HG03558 (cell line): ENCODE results near the gene LBX1.

ENCODE experiments used
- ATAC-seq: cut with Tn5 transposase; IDR thresholded peaks from one replicate; pipeline ENCODE4 v1.9.1; 2021; ENCODE audit warnings: moderate number of reproducible peaks; ENCODE audit not compliant: unreplicated experiment; ENCODE audit errors: extremely low read depth

Gene LBX1, protein sequence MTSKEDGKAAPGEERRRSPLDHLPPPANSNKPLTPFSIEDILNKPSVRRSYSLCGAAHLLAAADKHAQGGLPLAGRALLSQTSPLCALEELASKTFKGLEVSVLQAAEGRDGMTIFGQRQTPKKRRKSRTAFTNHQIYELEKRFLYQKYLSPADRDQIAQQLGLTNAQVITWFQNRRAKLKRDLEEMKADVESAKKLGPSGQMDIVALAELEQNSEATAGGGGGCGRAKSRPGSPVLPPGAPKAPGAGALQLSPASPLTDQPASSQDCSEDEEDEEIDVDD

DNA sequence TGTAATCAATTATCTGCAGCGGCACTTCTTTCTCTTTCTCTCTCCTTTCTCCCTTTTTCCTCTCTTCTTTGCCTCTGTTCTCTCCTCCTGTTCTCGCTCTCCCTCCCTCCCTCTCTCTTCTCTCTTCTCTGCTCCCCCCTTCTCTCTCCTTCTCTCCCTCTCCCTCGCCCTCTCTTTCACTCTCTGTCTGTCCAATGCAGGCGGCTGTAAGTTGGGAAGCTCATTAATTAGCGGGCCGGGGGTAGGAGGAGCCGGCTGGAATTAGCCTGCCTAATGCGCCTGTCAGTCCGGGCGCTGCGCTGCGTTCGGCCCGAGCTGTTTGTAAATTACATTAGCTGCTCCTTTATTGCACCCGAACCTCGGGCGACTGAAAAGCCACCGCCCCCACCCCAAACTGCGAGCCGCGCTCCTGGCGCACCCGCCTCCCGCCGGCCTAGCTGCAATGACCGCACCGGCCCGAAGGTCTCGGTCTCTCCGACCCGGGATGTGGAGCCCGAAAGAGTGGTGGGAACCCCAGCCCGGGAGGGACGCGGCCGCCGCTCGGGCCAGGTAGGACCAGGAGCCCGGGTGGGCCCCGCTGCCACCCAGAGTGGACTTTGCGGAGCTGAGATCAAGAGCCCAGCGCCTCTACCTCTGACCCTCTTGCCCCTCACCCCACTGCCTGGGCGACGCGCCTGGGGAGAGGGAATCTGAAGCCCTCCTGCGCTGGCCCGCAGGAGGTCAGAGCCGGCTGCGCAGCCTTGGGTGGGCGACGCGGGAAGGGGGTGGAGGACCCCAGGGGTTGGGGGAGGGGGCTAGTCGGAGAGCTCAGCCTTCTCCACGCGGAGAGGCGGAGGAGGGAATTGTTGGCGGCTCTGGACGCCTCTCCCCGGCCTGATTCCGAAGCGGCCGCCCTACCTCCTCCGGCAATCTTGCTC lies at the start of gene LBX1:
TSS of gene LBX1 (minus strand) at position 198 of the 917 bp plus-strand sequence. CDS start 648 bp downstream, outside the sequence.
- no peak for ATAC-seq

DNA sequence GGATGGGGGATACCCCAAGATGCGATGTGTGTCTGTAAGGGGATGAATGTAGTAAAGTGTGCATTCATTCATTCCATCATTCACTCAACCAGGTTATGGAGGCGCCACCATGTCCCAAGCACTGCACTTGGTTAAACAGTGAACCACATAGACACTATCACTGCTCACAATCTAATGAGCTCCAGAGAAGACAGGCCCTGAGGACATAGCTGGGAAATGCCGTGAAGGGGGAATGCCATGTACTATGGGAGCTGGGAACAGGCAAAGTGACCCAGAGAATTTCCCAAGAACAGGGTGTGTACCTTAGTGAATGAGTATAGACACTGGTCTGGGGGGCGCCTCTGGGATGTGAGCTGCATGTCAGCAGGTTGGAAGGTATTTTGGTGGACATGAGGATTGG lies 44.5 kb upstream of the LBX1 start:
- ATAC-seq, result no peak

DNA sequence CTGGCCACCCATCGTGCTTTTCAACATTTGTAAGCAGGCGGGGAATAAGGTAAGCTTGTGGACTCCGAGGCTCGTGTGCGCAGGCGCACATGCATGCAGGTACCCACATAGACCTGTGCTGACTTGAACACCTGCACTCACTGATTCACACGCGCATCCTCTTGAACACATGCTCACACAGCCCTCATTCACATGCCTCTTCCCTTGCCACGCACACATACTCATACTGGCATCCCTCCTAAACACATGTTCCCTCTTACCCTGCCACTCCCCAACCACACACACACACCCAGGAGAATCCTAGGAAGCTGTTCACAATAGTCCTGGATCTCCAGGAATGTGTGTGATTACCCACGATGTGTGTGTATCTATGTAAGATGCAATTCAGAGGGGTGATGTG lies 44.1 kb upstream of the LBX1 start:
- no peak for ATAC-seq

DNA sequence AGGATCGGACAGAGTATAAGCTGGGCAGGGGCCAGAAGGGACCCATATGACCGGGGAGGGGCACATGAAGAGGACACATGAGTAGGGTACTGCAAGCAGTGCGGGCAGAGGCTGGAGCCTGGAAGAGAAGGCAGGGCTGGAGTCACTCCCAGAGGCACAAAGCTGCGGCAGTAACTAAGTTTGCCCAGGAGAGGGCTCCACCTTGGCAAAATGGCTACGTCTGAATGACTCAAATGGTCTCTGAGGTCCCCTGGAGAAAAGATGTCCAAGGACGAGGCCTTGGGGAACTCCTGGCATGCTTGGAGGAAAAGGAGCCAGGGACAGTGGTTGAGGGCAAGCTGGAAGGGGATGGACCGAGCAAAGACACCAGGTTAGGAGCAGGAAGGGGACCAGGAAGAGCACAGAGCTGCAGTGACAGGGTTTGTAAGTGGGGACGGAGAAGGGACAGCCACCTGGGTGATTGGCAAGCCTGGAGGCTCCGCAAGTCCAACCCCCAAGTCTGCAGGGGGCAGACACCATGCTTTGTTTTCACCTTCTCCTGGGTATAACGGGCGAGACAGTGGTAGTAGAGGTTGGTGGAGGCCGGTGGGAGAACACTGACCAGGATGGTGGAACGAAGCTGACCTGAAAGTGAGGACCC lies 43.1 kb upstream of the LBX1 start:
- ATAC-seq, result no peak

DNA sequence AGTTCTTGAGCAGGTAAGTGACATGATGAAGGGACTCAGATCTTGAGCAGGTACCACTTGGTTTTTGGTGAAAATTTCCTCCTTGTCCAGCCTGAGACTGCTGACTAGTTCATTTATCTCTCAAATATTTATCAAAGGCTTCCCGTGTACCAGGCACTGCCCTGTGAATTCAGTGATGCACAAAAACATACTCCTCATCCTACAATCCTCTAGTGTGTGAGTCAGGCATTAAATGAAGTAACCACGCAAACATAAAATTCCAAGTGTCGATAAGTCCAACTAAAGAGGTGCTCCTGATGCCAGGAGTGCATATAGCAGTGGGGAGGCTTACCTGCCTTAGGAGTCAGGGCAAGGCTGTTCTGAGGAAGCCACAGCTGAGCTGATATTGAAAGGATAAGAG lies 41.5 kb upstream of the LBX1 start:
- ATAC-seq, result no peak

DNA sequence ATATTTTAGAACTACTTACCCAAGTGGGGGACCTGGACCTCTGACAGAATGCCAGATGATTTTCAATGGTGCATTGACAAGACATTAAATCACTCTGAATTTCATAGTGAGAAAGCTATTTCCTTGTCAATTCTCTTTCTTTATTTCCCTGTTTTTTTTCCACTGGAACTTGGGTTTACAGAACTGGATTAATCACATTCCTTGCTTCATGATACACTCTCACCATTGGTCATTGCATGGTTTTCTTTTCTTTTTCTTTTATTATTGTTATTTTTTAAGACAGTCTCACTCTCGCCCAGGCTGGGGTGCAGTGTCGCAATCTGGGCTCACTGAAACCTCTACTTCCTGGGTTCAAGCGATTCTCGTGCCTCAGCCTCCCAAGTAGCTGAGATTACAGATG lies 38.5 kb upstream of the LBX1 start:
- no peak for ATAC-seq

DNA sequence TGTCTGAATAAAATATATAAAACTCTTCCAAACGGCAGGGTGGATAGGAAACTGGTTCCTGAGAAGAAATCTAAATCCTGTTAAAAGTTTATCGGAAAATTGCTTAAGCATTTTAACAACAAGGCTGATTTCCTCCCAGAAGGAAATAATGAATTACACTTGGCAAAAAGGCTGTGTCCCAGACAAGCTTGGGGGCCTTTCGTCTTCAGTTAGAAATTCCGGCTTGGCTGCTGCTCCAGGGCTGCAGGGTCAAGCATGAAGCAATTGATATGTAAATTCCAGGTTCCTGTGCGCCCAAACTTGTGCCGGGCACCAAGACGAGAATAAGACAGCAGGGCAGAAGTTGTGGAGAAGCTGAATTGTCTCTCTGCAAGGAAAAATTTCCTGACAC lies 38.0 kb upstream of the LBX1 start:
- no peak for ATAC-seq

DNA sequence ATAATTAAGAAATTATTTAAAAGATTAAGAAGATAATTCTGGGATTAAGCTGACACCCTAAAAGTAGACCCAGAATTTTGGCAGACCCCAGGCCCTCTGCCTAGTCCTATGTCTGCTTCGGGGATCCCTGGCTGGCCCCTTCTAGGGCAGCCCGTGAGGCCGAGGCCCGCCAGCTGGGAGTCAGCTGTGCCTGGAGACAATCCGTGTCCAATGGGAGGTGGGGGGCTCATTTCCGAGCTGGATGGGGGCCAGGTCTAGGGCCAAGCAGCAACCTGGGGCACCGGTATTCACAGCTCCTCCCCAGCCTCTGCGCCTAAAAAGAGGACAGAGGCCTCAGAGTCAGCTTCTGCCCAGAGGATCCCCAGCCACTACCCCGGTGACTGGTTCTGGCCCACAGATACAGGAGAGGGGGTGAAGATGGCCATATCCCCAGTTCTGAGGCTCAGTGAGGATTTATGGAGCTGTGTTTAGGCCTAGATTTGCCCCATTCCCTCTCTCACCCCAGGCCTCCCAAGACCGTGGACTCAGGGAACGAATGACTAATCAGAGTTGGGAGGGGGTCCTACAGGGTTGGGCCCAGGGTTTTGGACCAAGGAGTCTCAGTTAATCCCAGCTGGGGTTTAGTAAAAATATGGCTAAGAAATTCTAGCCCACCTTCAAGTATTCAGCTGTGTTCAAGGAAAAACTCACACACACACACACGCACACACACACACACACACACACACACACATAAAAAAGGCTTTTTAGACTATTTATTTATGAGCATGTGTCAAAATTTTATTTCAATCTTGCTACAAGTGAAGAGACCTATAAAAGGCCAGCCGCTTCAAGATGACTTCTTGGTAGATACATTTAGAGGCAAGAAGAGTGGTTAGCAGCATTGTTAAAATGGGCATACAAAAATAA lies 37.4 kb upstream of the LBX1 start:
- ATAC-seq, result no peak

DNA sequence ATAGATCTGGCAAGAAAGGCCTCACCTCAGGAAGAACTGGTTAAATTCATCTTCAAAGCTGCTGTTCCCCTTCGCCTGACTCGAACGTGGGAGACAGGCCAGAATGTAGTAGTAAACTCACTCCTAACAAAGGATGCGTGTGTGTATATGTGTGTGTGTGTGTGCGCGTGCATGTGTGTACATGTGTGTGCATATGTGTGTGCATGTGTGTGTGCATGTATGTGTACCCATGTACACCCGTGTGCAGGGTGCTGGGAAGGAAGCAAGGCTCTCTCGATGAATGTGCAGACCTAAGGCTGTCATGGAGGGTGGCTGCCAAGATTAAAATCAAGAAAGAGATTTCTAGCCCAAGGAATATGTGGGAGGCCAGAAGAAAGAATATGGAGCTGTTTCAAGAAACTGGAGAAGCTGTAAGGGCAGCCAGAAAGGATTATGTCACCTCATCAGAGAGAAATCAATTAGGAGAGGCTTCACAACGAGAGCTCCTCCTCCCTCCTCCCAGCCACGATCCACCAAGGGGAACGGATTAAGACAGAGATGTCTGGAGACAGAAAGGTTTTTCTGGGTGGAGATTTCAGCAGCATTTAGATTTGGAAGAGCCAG lies 34.0 kb upstream of the LBX1 start:
- ATAC-seq, result no peak

DNA sequence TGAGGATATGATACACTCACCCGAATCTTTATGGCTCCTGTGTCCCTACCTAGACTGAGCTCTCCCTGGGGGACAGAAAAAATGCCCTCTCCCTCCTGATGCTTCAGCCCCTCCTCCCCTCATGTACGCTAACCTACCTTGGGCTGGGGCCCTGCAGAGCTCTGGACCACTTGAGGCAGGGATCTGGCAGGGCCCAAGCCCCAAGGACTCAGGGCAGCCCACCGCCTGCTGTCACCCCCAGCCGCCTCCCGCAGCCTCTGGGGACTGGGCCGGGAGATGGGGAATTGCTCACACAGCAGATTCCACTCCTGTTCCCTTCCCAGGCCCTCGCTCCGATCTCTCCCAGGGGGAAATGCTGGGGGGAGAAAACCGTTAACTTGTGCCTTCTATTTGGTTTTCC lies 32.9 kb upstream of the LBX1 start:
- no peak for ATAC-seq

DNA sequence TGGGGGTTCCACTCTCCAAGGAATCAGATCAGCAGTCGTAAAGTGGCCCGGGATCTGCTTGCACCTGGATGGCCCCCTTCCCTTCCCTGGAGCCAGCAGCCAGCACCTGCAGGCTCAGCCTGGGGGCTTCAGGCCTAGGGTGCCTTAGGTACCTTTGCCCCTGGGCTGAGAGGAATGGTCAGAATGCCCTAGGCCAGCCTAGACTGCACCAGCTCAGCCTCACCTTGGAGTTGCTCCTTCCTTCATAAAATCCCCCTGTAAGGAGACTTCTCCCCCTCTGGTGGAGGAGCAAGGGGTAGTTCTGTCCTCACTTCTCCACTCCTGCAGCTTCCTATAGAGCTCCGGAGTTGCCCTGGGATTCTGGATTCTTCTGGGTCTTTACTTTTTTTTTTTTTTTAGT lies 32.4 kb upstream of the LBX1 start:
- ATAC-seq, result no peak

DNA sequence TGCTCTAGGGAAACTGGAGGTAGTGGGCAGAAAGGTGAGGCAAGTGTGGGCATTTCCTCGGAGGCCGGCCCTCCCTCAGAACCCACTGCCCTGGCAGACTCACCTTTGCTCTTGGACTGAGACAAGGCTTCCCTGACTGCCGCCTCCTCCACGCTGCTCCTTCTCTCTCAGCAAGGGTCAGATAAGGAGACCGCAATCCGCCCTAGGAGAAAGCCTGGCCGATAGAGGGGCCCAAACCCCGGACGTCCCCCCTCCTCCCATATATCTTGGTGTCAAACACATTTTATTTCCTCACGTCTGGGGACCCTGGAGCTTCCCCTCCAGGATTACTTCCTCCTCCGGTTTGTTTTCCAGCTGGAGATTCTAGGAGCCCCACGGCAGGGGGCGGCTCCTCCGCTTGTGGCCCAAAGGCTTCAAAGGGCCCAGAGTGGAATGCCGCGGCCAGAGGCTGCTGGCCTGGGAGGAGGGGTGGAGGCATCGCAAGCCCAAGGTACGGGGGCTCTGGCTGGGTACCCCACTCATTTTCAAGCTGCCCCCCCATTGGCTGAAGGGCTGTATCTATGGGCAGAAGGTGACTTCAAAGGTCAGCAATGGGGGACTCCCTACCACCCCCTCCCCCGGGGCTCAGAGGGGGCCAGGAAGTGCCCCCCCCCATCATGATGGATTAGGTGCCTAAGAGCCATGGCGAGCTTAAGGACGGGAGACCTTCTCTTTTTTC lies 31.7 kb upstream of the LBX1 start:
- no peak for ATAC-seq

DNA sequence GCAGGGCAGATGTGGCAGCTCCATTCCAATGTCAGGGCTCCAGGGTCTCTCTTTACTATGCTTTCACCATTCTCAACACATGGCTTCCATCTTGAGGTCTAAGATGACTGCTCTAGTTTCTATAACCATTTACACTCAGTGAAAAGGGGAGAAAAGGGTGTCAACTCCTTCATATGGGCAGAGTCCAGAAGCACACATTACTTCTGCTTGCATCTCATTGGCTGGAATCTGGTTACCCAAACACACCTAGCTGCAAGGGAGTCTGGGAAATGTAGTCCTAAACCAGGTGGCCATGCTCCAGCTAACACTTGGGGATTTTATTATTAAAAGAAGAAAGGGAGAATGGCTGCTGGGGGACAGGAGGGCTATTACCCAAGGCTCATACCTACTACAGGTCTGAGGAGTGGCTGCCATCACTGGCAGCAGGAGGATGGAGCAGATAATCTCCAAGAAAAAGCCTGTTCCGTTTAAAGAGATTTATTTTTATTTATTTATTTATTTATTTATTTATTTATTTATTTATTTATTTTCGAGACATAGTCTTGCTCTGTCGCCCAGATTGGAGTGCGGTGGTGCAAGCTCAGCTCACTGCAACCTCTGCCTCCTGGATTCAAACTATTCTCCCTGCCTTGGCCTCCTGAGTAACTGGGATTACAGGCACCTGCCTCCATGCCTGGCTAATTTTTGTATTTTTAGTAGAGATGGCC lies 29.1 kb upstream of the LBX1 start:
- ATAC-seq, result no peak

DNA sequence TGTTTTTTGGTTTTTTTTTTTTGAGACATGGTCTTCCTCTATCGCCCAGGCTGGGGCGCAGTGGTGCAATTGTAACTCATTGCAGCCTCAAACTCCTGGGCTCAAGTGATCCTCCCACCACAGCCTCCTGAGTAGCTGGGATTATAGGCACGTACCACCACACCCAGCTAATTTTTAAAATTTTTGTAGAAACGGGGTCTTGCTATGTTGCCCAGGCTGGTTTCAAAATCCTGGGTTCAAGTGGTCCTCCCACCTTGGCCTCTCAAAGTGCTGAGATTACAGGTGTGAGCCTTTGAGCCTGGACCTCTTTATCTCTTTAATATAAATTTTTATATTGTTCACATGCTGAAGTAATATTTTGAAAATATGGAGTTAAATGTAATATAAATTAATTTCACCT lies 28.2 kb upstream of the LBX1 start:
- ATAC-seq, result no peak

DNA sequence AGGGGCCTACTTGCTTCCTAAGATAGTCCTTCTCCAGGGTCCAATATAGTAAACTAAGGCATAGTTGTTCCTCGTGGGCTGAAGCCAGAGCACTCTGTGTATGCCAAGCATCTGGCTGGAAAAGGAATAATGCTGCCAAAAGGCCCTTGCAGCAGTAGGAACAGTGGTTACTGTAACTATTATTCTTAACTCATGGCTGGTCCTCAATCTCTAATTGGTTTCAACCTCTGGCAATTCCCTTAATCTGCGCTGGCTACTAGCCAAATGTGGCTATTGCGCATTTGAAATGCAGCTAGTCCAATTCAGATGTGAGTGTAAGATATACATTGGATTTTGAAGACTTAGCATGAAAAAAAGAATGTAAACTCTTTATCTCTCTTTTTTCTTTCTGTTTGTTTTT lies 27.8 kb upstream of the LBX1 start:
- ATAC-seq, result no peak

DNA sequence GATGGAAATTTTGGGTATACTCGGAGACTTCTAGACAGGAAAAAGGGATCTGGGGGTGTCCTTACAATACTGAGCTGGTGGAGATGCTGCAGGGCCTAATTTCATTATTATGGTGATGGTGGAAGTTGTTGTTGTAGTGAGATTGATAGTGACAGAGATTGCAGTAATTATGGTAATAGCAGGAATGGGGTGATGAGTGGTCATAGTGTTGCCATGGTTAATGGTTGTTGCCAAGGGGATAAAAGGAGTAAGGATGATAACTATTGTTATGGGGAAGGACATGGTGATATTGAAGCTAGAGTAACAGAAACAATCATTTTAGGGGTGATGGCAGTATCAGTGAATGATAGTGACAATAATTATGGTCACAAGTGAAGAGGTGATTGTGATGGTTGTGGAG lies 27.1 kb upstream of the LBX1 start:
- ATAC-seq, result no peak

DNA sequence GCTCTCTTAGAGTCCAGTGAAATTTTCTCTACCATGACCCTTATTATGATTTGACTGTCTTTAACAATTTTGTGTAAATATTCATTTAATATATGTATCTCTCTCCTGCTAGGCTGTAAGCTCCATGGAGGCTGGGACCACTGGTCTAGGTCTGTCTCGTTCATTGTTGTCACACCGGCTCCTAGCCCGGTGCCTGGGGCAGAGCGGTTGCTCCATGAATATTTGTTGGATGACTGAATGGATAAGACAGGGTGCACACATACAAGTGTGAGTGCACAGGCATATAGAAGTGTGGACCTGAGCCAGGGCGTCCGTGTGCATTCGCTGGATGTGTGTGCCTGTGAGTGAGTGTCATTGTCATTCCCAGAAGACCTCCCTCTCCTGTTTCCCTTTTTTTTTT lies 20.9 kb upstream of the LBX1 start:
- ATAC-seq, result no peak

DNA sequence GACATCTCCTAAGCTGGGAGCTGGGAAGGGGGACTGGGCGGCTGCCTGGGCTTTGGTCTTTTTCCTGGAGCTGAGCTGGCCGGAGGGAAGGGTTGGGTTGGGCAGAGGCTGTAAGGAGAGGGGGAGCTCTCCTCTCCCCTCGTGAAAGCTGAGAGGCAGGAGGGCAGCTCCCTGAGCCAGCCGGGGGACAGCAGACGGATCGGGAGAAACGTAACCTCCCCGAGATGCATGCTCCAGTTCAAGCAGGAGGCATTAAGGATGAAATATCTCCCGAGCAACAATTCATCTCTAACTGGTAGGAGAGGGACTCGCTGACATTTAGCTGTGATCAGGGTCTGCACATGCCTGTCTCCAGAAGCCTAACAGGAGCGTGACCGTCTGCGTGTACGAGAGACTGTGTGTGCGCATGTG lies 19.9 kb upstream of the LBX1 start:
- no peak for ATAC-seq

DNA sequence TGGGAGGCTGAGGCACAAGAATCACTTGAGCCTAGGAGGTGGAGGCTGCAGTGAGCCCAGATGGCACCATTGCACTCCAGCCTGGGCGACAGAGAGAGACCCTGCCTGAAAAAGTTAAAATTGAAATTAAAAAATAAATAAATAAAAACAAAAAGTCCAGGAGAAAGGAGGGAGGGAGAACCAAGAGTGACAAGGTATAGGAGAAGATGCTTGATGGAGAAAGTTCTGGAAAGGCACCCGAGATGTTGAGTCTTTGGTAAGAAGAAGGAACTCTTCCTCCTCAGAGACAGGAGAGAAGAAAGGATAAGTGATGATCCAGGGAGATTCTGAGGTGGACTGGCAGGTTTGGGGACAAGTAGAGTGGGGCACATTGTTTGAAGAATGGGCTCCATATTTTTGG lies 17.4 kb upstream of the LBX1 start:
- no peak for ATAC-seq
